GM12878 (cell line): ENCODE results near the gene EPM2AIP1. TPM values are rescaled to one million over a fixed set of nuclear protein-coding genes. Genes with fewer than 3 reads are reported as not detected.

ENCODE experiments used
- BCL3 ChIP-seq: IDR thresholded peaks from 2 replicates; pipeline ENCODE4 v1.6.1; 2011; ENCODE audit warnings: borderline replicate concordance, low read depth, mild to moderate bottlenecking, moderate library complexity, low read length; ENCODE audit not compliant: insufficient read depth, poor library complexity, severe bottlenecking
- CBX5 ChIP-seq: sonication (generic); IDR thresholded peaks from 2 replicates; pipeline ENCODE4 v1.6.1; 2016; ENCODE audit warnings: low read depth, moderate library complexity, mild to moderate bottlenecking, inconsistent platforms
- DPF2 ChIP-seq: fragments of 450-650 bp; IDR thresholded peaks from 2 replicates; pipeline ENCODE4 v1.6.1; 2017; ENCODE audit warnings: mild to moderate bottlenecking
- ETV6 ChIP-seq, 2 experiments: fragments of 450-650 bp in 1 of 2; IDR thresholded peaks in 1 of 2; conservative IDR thresholded peaks in 1 of 2; 2 replicates each; pipeline ENCODE4 v1.6.1; 2014; ENCODE audit warnings: antibody characterized with exemption in 1 of 2, borderline replicate concordance in 1 of 2, low read depth in 1 of 2, mild to moderate bottlenecking in 1 of 2, moderate library complexity in 1 of 2
- GATAD2B ChIP-seq: fragments of 450-650 bp; conservative IDR thresholded peaks from 2 replicates; pipeline ENCODE4 v1.6.1; 2017; ENCODE audit warnings: low read depth, mild to moderate bottlenecking, moderate library complexity
- IKZF1 ChIP-seq: fragments of 450-650 bp; conservative IDR thresholded peaks from 2 replicates; pipeline ENCODE4 v1.6.1; 2017; ENCODE audit warnings: antibody characterized with exemption, mild to moderate bottlenecking
- KAT2A ChIP-seq: conservative IDR thresholded peaks from 2 replicates; pipeline ENCODE4 v1.6.1; 2011; ENCODE audit warnings: low read depth, low read length; ENCODE audit not compliant: control insufficient read depth
- KDM1A ChIP-seq: fragments of 200-600 bp; sonication (generic); IDR thresholded peaks from 2 replicates; pipeline ENCODE4 v1.6.1; 2016; ENCODE audit warnings: borderline replicate concordance
- MTA2 ChIP-seq: fragments of 450-650 bp; IDR thresholded peaks from 2 replicates; pipeline ENCODE4 v1.6.1; 2016; ENCODE audit warnings: low read depth, mild to moderate bottlenecking, moderate library complexity
- MYC ChIP-seq: IDR thresholded peaks from 2 replicates; pipeline ENCODE4 v1.6.1; 2011; ENCODE audit warnings: mild to moderate bottlenecking, low read length, moderate library complexity, inconsistent platforms; ENCODE audit not compliant: insufficient read depth, insufficient replicate concordance, insufficient read length, severe bottlenecking
- NFYA ChIP-seq: IDR thresholded peaks from 2 replicates; pipeline ENCODE4 v1.6.1; 2011; ENCODE audit warnings: low read depth, mild to moderate bottlenecking, low read length, improper control_type of control experiment, borderline replicate concordance
- NFYB ChIP-seq: IDR thresholded peaks from 2 replicates; pipeline ENCODE4 v1.6.1; 2011; ENCODE audit warnings: low read depth, mild to moderate bottlenecking, low read length, improper control_type of control experiment, moderate library complexity; ENCODE audit not compliant: insufficient read depth
- NRF1 ChIP-seq: conservative IDR thresholded peaks from 2 replicates; pipeline ENCODE4 v1.6.1; 2011; ENCODE audit warnings: mild to moderate bottlenecking, low read depth, low read length, improper control_type of control experiment
- POLR2A ChIP-seq: IDR thresholded peaks from 2 replicates; pipeline ENCODE4 v1.6.1; 2011; ENCODE audit warnings: low read depth, mild to moderate bottlenecking, low read length
- RFX5 ChIP-seq: IDR thresholded peaks from 2 replicates; pipeline ENCODE4 v1.6.1; 2011; ENCODE audit warnings: low read depth, low read length, improper control_type of control experiment
- RUNX3 ChIP-seq: IDR thresholded peaks from 2 replicates; pipeline ENCODE4 v1.6.1; 2012; ENCODE audit warnings: low read length, inconsistent platforms
- SUPT20H ChIP-seq: IDR thresholded peaks from 2 replicates; pipeline ENCODE4 v1.6.1; 2011; ENCODE audit warnings: low read depth, mild to moderate bottlenecking, low read length, moderate library complexity, borderline replicate concordance; ENCODE audit not compliant: control insufficient read depth
- WRNIP1 ChIP-seq: IDR thresholded peaks from 2 replicates; pipeline ENCODE4 v1.6.1; 2011; ENCODE audit warnings: low read depth, low read length, improper control_type of control experiment, borderline replicate concordance
- ZNF207 ChIP-seq: fragments of 450-650 bp; IDR thresholded peaks from 2 replicates; pipeline ENCODE4 v1.6.1; 2014; ENCODE audit warnings: antibody characterized with exemption, mild to moderate bottlenecking, borderline replicate concordance
- ZNF24 ChIP-seq: fragments of 450-650 bp; IDR thresholded peaks from 2 replicates; pipeline ENCODE4 v1.6.1; 2017; ENCODE audit warnings: antibody characterized with exemption, mild to moderate bottlenecking
- ZNF622 ChIP-seq: fragments of 450-650 bp; IDR thresholded peaks from 2 replicates; pipeline ENCODE4 v1.6.1; 2017; ENCODE audit warnings: mild to moderate bottlenecking, inconsistent platforms
- ZSCAN29 ChIP-seq: fragments of 450-650 bp; IDR thresholded peaks from 2 replicates; pipeline ENCODE4 v1.6.1; 2017; ENCODE audit warnings: mild to moderate bottlenecking, moderate library complexity
- ZZZ3 ChIP-seq: IDR thresholded peaks from 2 replicates; pipeline ENCODE4 v1.6.1; 2011; ENCODE audit warnings: low read depth; ENCODE audit not compliant: control insufficient read depth, insufficient read length
- polyA plus RNA-seq, 11 experiments: library from polyadenylated mRNA; depleted of rRNA in 4 of 11; unstranded in 6 of 11; stranded (reverse) in 5 of 11; fragments of >200 nt; fragmentation: Nextera tagmentation in 4 of 11; fragmentation: Illumina TruSeq in 1 of 11; extraction: Ambion mirVana in 4 of 11; extraction: Trizol in 1 of 11; gene quantifications; 1 replicate in 1 of 11; 2 replicates in 10 of 11; pipeline versions ENCODE4 v1.2.1 to v1.2.3, GENCODE V29; 2011 to 2016; ENCODE audit warnings: inconsistent platforms in 2 of 11, missing spikeins in 2 of 11, low read depth in 1 of 11
- total RNA-seq, 4 experiments: library from RNA; depleted of rRNA in 3 of 4; stranded (reverse); fragments of >200 nt in 3 of 4; fragmentation: Illumina TruSeq in 1 of 4; extraction: Trizol in 1 of 4; gene quantifications; 2 replicates each; pipeline versions ENCODE4 v1.2.1 to v1.2.3, GENCODE V29; 2013 to 2021
- TF ChIP-seq, protein P1 (sequence below): fragments of 450-650 bp; IDR thresholded peaks from 2 replicates; pipeline ENCODE4 v1.6.1; 2017; ENCODE audit warnings: low read depth, mild to moderate bottlenecking, moderate library complexity
- TF ChIP-seq, protein P2 (sequence below), 3 experiments: IDR thresholded peaks in 2 of 3; conservative IDR thresholded peaks in 1 of 3; 2 replicates each; pipeline ENCODE4 v1.5.1; 2011; ENCODE audit warnings: low read depth in 3 of 3, low read length in 3 of 3, mild to moderate bottlenecking in 3 of 3, control low read depth in 2 of 3, moderate library complexity in 2 of 3, inconsistent platforms in 1 of 3, mixed read lengths in 1 of 3; ENCODE audit not compliant: control insufficient read depth in 2 of 3, insufficient read depth in 1 of 3; ENCODE audit errors: extremely low read depth in 1 of 3
- TF ChIP-seq, protein P3 (sequence below): IDR thresholded peaks from 2 replicates; pipeline ENCODE4 v1.6.1; 2011; ENCODE audit warnings: borderline replicate concordance, low read depth, mild to moderate bottlenecking, moderate library complexity, mixed read lengths, low read length; ENCODE audit not compliant: insufficient read depth; ENCODE audit errors: extremely low read length

EPM2AIP1 gene
- total and polyA plus RNA-seq, 10 of the 15 experiments (the other 5 are each of a cell fraction or from before 2014, with no cell fraction given): 5.5 to 31.9 (median 21.8) TPM

- TF ChIP-seq ZNF622: no peak
- TF ChIP-seq, protein P1, sequence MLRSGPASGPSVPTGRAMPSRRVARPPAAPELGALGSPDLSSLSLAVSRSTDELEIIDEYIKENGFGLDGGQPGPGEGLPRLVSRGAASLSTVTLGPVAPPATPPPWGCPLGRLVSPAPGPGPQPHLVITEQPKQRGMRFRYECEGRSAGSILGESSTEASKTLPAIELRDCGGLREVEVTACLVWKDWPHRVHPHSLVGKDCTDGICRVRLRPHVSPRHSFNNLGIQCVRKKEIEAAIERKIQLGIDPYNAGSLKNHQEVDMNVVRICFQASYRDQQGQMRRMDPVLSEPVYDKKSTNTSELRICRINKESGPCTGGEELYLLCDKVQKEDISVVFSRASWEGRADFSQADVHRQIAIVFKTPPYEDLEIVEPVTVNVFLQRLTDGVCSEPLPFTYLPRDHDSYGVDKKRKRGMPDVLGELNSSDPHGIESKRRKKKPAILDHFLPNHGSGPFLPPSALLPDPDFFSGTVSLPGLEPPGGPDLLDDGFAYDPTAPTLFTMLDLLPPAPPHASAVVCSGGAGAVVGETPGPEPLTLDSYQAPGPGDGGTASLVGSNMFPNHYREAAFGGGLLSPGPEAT: peak; percentile 42
- peak; percentile 38 for TF ChIP-seq NRF1
- no peak for TF ChIP-seq ZNF24
- TF ChIP-seq POLR2A: peak; percentile 92
- TF ChIP-seq, protein P2, sequence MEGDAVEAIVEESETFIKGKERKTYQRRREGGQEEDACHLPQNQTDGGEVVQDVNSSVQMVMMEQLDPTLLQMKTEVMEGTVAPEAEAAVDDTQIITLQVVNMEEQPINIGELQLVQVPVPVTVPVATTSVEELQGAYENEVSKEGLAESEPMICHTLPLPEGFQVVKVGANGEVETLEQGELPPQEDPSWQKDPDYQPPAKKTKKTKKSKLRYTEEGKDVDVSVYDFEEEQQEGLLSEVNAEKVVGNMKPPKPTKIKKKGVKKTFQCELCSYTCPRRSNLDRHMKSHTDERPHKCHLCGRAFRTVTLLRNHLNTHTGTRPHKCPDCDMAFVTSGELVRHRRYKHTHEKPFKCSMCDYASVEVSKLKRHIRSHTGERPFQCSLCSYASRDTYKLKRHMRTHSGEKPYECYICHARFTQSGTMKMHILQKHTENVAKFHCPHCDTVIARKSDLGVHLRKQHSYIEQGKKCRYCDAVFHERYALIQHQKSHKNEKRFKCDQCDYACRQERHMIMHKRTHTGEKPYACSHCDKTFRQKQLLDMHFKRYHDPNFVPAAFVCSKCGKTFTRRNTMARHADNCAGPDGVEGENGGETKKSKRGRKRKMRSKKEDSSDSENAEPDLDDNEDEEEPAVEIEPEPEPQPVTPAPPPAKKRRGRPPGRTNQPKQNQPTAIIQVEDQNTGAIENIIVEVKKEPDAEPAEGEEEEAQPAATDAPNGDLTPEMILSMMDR (IDR thresholded peaks at IDR 0.05 in 2 of 3, conservative IDR thresholded peaks at IDR 0.05 in 1 of 3; ENCODE audit: control insufficient read depth in 2 of 3, extremely low read depth in 1 of 3, insufficient read depth in 1 of 3, low read depth in 3 of 3, low read length in 3 of 3): peak; percentile 18 to 33 (median 24); a peak in 4 of 6 replicates
- TF ChIP-seq KDM1A: no peak
- TF ChIP-seq ZSCAN29: no peak; the same call in 1 of the 2 replicates
- TF ChIP-seq NFYA: no peak
- no peak for TF ChIP-seq KAT2A
- TF ChIP-seq, protein P3, sequence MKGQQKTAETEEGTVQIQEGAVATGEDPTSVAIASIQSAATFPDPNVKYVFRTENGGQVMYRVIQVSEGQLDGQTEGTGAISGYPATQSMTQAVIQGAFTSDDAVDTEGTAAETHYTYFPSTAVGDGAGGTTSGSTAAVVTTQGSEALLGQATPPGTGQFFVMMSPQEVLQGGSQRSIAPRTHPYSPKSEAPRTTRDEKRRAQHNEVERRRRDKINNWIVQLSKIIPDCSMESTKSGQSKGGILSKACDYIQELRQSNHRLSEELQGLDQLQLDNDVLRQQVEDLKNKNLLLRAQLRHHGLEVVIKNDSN: no peak
- no peak for TF ChIP-seq NFYB
- no peak for TF ChIP-seq MYC
- no peak for TF ChIP-seq MTA2
- TF ChIP-seq CBX5: no peak
- TF ChIP-seq BCL3: no peak
- no peak for TF ChIP-seq SUPT20H
- peak; percentile 77 for TF ChIP-seq ZNF207
- no peak for TF ChIP-seq ETV6 (conservative IDR thresholded peaks at IDR 0.05 in 1 of 2, IDR thresholded peaks at IDR 0.05 in 1 of 2; ENCODE audit: borderline replicate concordance in 1 of 2, low read depth in 1 of 2)
- TF ChIP-seq GATAD2B: peak; percentile 53; the same call in 1 of the 2 replicates
- TF ChIP-seq ZZZ3: no peak
- no peak; the same call in 1 of the 2 replicates for TF ChIP-seq IKZF1
- TF ChIP-seq RUNX3: 0 out of 2 replicates have a peak, but pooled peaks have one; percentile 31
- TF ChIP-seq WRNIP1: no peak
- TF ChIP-seq DPF2: no peak
- TF ChIP-seq RFX5: peak; percentile 81; the same call in 1 of the 2 replicates
These were observed at the start of gene EPM2AIP1 (continued) for GRCh38 chr3:36992806-36993325.
